Middle frontal gyrus (tissue), 1 donor: Measurements from ENCODE around the gene RDH13.
"Not testable (repeated sequence)": the region's sequence is repeated elsewhere in the genome, so short reads cannot be mapped to it uniquely, and the experiment has no call there.

Experiments used
- DNase-seq: peaks from one replicate; pipeline ENCODE4 v3.0.0-alpha.2; 2015; ENCODE audit warnings: low spot score; ENCODE audit errors: extremely low spot score

RDH13 gene

DNA sequence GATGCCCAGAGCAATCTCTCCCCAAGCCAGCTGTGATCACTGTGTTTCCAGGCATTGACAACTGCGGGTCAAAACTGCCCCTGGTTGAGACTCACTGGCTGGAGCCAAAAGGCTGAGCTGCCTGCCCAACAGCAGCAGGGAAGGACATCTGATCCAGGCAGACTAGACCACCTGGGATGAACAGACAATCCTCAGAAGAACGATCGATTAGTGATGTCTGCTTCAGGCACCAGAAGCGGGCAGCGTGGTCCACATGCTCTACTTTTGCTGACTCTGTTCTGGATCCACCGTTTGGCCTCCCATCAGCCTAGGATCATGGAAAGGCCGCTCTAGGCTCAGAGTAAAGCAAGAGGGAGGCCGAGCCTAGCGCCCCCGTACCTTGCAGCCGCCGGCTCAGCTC is 15.0 kb downstream of the RDH13 start:
- DNase-seq: no peak

DNA sequence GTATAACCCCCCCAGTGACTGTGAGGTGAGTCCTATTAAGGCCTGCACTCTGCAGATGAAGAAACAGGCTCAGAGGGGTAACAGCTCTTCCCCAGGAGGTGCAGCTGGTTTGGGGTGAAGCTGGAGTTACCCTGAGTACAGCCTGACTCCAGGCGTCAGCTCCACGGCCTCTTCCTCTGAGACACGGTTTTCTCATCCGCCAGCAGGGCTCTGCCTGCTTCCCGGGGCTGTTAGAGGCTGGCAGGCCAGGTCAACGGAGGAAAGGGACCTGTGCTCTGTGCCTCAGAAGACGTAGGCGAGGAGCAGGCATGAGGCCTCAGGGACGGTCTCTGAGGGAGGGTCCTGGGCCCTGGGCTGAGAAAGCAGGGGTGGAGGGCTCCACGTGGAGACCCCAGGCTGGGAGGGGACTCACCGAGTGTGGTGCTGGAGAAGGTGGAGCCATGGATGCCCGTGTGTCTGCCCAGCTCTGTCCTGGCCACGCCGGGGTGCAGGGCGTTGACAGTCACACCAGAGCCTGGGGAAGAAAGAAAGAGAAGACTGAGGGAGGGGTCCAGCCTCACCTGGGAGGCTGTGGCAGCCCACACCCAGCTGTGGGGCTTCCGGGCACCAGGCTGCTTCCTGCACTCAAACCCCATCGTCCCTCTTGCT is 15.8 kb downstream of the RDH13 start:
- DNase-seq: no peak

DNA sequence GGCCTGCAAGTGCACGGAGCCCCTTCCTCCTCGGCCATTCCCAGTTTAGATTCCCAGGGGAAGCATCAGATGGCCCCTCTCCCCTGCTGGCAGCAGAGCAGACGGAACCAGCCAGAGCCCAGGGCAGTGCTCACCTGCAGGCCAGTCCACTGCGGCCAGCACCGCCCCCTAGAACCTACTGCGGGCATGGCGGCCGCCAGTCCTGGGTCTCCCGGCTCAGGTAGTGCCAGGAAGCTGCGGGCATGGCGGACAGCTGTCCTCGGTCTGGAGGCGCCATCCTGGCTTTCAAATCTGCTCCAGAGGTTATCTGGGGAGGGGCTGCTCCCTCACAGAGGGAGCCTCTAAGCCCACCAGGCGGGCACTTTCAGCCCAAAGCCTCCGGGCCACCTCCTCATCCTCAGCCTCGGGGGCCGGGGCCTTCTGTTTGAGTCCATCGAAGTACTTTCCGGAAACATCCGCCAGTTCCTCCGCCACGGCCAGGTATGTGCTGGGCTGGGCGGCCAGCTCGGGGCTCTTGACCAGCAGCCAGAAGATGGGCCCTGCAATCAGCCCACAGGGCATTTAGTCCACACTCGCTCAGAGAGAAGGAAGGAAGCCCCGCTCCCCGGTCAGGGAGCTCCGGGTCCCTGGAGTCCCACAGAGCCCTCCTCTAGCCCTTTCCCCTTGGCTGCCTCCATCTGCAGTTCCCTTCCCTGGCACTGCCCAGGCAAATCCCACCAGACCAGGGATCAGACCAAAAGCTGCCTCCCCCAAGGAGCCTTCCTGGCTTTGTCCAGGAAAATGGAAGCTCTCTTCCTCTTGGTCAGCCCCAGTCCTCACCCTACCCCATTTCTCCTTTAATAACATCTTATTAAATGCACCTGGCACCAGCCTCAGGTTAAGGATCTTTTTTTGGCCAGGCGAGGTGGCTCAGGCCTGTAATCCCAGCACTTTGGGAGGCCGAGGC is 17.9 kb downstream of the RDH13 start:
- DNase-seq: no peak

DNA sequence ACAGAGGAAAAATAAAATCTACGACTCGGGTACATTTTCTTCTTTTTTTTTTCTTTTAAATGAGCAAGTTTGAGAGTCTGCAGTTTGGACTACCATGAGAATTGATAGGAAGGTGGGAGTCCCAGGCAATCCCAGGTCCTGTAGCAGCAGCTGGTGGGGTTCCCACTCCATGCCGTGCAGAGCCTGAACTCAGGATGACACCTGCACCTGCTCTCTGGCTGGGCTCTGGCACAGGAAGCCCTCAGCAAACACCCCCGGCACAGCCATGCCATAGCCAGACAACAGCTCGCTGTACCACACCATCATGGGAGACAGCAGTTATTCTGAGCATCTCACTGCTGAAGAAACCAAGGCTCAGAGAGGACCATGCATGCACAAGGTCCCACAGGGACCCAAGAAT is 18.7 kb downstream of the RDH13 start:
- no peak for DNase-seq

DNA sequence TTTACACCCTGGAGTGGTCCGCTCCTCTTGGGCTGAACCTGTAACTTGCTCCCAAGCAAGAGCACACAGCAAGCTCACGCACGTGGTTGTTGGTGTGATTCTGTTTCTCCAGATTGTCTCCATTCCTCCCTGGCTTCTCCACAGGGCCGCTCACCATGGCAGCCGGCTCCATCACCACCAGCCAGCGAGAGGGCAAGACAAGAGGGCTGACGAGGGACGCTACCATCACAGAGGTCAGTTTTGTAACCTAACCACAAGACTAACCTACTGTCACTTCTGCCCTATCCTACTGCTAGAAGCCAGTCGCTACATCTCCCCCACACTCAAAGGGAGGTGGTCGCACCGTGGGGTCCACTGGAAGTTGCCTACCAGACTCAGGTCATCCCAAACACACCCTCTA is 20.3 kb downstream of the RDH13 start:
- no peak for DNase-seq

DNA sequence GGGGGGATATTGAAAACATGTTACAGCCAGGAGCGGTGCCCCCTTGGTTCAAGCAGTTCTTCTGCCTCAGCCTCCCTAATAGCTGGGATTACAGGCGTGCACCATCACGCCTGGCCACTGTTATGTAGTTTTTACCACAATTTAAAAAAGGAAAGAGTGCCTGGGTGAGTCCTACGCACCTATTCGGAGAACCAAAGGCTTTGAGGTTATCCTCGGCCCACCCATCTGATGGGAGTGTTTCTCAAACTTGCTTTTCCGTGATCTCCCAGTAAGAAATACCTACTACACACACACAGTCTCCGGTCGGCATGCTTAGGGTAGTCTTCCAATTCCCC is 20.6 kb downstream of the RDH13 start:
- no peak for DNase-seq

DNA sequence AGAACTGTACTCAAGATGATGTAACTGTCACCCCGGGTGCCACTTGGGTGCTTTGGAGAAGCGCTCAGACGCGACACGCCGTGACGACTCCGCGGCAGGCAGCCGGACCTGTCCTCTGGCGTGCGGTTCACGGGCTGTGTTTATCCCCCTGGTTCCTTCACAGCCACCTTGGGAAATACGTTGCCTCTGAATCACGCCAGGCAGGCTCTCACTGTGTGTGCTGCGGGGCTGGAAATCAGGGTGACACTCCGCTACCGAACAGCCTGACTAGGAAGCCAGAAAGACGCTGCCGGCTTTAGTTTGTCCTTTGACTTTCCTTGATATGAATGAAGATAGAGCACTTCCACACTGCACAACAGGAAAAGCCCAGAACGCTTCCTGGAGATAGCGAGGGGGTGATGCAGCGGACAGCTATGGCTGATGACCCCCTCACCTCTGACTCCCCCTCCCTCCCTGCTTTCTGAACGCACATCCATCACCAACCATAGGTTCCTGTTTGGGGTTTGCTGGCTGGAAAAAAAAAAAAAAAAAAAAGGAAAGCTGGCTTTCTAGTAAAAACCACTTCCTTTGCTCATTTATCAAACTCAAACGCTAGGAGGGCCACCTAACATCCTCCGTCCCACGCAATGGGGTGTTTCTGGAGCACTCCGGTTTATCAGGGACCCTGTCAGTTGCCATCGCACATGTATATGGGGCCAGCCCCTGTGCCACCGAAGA is 21.2 kb downstream of the RDH13 start:
- no peak for DNase-seq

DNA sequence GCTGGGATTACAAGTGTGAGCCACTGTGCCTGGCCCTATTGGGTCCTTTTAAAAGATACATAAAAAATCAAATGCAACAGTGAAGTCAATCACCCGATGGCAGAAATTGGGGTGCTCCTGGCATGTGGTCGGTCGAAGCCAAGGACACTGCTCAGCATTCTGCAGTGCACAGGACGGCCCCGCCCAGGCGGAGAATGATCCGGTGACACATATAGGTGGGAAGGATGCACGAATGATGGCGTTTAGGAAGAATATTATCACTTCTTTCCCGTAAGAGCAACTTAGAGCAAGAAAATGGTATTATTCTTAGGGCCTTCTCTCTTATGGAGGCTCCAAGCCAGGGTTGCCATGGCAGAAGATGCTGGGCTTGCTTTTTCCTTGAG is 21.7 kb downstream of the RDH13 start:
- DNase-seq: no peak

DNA sequence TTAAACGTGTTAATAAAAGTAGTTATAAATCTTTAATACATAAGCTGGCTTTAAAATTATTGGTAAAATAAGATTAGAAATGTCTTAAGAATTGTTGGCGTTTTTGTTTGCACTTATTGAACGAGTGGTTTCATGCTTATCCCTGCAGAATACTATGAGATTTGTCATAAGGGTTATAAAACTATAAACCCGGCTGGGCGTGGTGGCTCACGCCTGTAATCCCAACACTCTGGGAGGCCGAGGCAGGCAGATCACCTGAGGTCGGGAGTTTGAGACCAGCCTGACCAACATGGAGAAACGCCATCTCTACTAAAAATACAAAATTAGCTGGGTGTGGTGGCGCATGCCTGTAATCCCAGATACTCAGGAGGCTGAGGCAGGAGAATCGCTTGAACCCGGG is 22.3 kb downstream of the RDH13 start:
- not testable (repeated sequence) for DNase-seq

DNA sequence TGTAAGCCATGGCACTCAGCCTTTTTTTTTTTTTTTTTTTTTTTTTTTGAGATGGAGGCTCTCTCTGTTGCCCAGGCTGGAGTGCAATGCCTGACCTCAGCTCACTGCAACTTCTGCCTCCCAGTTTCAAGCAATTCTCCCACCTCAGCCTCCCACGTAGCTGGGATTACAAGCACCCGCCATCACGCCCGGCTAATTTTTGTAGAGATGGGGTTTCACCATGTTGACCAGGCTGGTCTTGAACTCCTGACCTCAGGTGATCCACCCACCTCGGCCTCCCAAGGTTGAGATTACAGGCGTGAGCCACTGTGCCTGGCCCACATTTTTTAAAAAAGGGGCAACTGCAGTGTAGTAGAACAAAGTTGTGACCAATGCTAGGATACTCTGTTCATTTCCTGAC is 25.3 kb downstream of the RDH13 start:
- DNase-seq: not testable (repeated sequence)

DNA sequence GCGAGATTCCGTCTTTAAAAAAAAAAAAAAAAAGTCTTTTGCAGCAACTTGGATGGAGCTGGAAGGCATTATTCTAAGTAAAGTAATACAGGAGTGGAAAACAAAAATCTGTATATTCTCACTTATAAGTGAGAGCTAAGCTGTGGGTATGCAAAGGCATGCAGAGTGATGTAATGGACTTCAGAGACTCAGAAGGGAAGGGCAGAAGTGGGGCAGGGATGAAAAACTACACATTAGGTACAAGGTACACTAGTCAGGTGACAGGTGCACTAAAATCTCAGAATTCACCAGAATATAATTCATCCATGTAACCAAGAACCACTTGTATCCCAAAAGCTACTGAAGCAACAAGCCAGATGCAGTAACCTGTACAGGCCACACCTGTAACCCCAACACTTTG is 26.9 kb downstream of the RDH13 start:
- DNase-seq: no peak

DNA sequence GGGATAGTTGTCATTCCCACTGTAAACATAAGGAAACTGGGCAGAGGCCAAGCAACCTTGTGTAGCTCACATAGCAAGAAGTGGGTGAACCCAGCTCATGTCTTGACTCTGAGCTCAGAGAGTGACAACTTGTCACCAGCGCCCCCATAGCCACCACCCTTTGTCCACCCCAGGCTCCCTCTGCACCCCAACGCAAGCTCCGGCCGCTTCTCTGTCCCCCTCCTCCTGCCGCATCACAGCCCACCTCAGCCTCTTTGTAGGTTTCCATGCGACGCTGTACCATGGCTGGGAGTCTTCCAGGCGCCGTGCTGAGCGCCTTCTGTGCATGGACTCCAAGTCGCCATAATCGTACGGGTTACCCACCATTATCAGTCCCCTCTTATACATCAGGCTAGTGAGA is 28.2 kb downstream of the RDH13 start:
- no peak for DNase-seq

DNA sequence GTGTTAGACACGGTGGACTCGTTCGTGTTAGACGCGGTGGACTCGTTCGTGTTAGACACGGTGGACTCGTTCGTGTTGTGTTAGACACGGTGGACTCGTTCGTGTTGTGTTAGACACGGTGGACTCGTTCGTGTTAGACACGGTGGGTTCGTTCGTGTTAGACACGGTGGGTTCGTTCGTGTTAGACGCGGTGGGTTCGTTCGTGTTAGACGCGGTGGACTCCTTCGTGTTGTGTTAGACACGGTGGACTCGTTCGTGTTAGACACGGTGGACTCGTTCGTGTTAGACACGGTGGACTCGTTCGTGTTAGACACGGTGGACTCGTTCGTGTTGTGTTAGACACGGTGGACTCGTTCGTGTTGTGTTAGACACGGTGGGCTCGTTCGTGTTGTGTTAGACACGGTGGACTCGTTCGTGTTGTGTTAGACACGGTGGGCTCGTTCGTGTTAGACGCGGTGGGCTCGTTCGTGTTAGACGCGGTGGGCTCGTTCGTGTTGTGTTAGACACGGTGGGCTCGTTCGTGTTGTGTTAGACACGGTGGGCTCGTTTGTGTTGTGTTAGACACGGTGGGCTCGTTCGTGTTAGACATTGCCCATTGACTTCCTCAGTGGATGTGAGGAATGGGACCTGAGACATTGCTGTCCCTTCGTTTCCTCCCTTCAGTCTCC is 29.8 kb downstream of the RDH13 start:
- DNase-seq: not testable (repeated sequence)

DNA sequence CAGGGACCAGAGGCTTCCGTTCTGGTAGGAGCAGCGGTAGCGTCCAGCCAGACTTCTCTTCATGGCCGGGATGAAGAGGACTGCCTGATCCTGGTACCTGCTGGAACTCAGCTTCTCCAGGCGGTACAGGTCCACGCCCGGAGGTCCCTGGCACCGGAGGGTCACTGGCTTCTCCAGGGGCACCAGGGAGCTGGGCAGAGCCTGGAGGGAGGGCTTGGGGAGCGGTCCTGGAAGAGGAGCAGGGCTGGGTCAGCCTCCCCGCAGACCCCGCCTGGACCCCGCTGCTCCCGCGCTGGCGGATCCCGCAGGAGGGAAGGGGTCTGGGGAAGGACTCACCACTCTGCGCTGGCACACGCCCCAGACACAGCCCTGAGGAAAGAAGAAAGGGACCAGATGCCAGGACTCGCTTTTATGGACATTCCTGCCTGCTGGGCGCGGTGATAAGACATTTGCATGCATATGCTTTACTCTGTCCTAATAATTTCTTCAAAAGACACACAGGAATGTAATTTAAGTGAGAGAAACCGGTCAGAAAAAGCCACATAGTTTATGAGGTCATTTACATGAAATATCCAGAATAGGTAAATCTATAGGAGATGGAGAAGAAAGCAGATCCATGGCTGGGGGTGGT is 30.7 kb downstream of the RDH13 start:
- no peak for DNase-seq

DNA sequence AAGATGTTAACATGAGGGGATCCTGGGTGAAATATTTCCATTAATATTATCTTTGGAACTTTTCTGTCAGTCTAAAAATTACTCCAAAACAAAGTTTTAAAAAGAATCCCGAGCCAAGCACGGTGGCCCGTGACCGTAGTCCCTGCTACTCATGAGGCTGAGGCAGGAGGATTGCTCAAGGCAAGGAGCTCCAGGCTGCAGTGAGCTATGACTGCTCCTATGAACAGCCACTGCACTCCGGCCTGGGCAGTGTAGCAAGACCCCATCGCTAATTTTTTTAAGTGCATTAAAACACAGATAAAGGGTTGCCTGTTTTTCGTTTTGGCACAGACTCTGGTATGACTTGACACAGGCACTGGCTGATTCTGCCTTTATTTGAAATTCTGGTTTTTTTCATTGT is 31.8 kb downstream of the RDH13 start:
- no peak for DNase-seq

DNA sequence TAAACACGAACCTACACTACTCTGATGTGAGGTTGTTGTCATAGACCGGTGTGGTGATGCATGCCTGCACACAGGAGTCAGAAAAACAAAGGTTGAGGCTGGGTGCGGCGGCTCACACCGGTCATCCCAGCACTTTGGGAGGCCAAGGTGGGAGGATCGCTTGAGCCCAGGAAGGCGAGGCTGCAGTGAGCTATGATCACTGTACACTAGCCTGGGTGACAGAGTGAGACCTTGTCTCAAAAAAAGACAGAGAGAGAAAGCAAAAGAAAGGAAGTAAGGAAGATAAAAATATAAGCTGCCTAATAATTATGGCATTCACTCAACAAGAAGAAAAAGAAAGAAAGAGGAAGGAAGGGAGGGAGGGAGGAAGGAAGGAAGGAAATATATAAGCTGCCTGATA is 34.2 kb downstream of the RDH13 start:
- no peak for DNase-seq

DNA sequence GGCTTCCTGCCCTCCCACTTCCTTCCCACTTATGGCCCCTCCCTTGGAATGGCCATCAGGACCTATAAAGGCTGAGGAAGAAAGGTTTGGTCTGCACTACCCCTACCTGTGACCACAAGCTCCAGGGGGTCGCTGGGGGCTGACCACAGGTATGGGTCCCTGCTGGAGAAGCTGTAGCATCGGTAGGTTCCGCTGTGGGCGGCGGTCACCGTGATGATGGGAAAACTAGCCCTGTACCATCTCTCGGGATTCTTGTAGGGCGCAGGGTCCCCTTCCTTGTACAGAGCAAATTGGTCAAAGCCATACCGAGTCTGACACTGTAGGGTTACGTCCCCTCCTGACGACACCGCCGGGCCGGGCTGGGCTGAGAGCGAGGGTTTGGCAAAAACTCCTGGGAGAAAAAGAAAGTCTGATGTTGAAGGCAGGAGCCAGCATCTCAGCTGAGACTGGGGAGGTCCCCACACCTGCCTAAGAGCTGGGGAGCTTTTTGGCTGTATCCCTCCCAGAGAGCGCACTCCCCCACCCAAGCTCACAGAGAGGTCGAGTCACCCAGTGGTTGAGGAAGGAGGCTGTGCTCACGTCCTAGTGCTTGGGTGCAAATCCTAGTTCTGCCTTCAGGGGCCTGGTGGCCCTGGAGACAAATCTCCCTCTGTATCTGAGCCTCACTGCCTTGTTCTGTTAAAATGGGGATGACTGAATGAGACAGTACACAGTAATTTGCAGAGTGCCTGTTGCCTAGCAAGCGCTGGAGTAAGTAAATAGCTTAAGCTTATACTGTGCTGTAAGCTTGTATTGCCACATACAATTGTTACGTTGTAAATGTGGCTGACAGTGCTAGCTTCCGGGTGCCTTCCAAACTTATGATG is 35.2 kb downstream of the RDH13 start:
- no peak for DNase-seq

DNA sequence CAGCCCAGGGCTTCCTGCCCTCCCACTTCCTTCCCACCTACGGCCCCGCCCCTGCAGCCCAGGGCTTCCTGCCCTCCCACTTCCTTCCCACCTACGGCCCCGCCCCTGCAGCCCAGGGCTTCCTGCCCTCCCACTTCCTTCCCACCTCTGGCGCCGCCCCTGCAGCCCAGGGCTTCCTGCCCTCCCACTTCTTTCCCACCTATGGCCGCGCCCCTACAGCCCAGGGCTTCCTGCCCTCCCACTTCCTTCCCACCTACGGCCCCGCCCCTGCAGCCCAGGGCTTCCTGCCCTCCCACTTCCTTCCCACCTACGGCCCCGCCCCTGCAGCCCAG is 35.8 kb downstream of the RDH13 start:
- not testable (repeated sequence) for DNase-seq

DNA sequence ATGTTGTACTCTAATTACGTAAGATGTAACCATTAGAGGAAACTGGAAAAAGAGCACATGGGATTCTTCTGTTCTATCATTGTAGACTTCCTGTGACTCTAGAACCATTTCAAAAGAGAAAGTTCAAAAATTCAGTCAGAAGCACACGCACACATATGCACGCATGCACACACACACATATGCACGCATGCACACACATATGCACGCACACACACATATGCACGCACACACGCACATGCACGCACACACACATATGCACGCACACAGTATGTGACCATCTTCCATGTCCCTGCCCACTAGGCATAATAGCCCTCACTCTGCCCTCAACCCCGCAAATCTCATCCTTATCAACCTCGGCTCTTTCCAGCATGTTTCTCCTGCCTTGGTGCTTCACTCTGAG is 38.8 kb downstream of the RDH13 start:
- DNase-seq: no peak

DNA sequence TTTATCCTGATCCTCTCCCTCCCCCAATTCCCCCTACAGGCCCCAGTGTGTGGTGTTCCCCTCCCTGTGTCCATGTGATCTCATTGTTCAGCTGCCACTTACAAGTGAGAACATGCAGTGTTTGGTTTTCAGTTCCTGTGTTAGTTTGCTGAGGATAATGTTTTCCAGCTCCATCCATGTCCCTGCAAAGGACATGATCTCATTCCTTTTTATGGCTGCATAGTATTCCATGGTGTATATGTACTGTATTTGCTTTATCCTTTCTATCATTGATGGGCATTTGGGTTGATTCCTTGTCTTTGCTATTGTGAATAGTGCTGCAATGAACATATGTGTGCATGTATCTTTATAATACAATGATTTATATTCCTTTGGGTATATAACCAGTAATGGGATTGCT is 42.6 kb downstream of the RDH13 start:
- not testable (repeated sequence) for DNase-seq

DNA sequence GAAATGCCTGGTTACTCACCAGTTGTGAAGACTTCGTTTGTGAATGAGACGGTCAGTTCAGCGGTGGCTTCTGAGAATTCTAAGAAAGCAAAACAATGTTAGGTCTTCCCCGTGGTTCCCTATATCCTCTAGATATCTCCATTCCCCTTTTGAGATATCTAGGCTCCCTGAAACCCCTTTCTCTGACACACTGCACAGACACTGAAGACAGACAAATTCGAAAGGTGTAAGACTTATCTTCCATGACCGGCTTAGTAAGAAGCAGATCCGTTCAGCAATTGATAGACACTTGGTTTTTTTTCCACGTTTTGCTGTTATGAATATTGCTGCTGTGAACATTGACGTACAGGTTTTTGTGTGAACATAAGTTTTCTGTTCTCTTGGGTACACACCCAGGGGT is 44.3 kb downstream of the RDH13 start:
- DNase-seq: no peak
